Left renal pelvis (tissue), 4 donors: ENCODE results near the gene CDA. TPM values are rescaled to one million over a fixed set of nuclear protein-coding genes. Genes with fewer than 3 reads are reported as not detected.

ENCODE experiments used
- polyA plus RNA-seq, 4 donors: library from polyadenylated mRNA; unstranded; fragments of 120-200 nt; gene quantifications; one replicate each; pipeline ENCODE4 v1.2.1, GENCODE V29; 2013; ENCODE audit not compliant: insufficient read length in 4 of 4

CDA gene
- polyA plus RNA-seq, 4 donors = 5.4 to 6.8 (median 5.9) TPM

Other genes with a start within 250 kb of the CDA start
- gene CAMK2N1, start 102.9 kb upstream of the CDA start, polyA plus RNA-seq = 10 to 100 TPM; 30.4 to 87.2 (median 80.7) TPM
- gene MUL1, start 80.9 kb upstream of the CDA start, polyA plus RNA-seq = 10 to 100 TPM; 27.4 to 40.0 (median 34.9) TPM
- gene FAM43B, start 36.5 kb upstream of the CDA start, polyA plus RNA-seq = 1 to 10 TPM; 1.3 to 2.1 (median 1.5) TPM
- gene PINK1, start 44.4 kb downstream of the CDA start, polyA plus RNA-seq = 10 to 100 TPM; 56.3 to 78.1 (median 63.0) TPM
- 100 to 1,000 TPM; 207 to 243 (median 218) TPM for gene DDOST, start 72.3 kb downstream of the CDA start, polyA plus RNA-seq
- gene KIF17, start 128.9 kb downstream of the CDA start, polyA plus RNA-seq = 1 to 10 TPM; 2.6 to 5.1 (median 3.7) TPM
- gene SH2D5, start 143.6 kb downstream of the CDA start, polyA plus RNA-seq = 1 to 10 TPM in 3 of 4 donors, under 1 TPM in 1; 0.61 to 1.6 (median 1.3) TPM
- gene HP1BP3, start 198.2 kb downstream of the CDA start, polyA plus RNA-seq = 100 to 1,000 TPM; 264 to 378 (median 282) TPM